Fibroblast of pulmonary artery (primary cell): ENCODE measurements around the gene TRIM3.

ENCODE experiments used
- DNase-seq: peaks from one replicate; pipeline ENCODE4 v3.0.0-alpha.2; 2010; ENCODE audit warnings: low read depth
- H3K4me3 ChIP-seq: replicated peaks from 2 replicates; pipeline ENCODE4 v1.5.1; 2011; ENCODE audit warnings: low read depth, mild to moderate bottlenecking, control low read depth, low read length, moderate library complexity
- CTCF ChIP-seq: IDR thresholded peaks from 2 replicates; pipeline ENCODE4 v1.5.1; 2011; ENCODE audit warnings: mild to moderate bottlenecking, control low read depth, low read length, inconsistent platforms; ENCODE audit errors: missing control alignments

Gene TRIM3

GRCh38 chr11:6402561-6402981 lies 71.2 kb downstream of the TRIM3 start:
- H3K4me3 ChIP-seq, result no peak overlapping the region
- DNase-seq, result no peak
- no peak for TF ChIP-seq CTCF

DNA sequence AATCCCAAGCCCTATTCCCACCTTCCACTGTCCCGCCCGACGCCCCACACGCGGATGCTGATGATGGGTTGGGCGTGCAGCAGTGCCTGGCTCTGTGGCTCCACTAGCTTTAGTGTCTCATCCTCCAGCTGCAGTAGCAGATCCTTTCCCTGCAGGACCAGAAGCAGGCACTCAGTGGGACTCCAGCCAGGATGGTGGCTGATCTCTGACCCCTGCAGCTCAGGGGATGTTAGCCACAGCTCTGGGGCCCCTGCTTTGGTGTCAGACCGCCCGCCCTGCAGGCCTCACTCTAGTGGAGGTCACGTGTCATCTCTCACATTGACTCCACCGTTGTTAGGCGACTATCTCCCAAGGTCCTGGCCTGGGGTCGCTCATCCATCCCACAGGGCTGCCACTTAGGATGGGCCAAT lies 71.7 kb downstream of the TRIM3 start:
- no peak for TF ChIP-seq CTCF
- no peak for DNase-seq
- H3K4me3 ChIP-seq, result no peak overlapping the region

DNA sequence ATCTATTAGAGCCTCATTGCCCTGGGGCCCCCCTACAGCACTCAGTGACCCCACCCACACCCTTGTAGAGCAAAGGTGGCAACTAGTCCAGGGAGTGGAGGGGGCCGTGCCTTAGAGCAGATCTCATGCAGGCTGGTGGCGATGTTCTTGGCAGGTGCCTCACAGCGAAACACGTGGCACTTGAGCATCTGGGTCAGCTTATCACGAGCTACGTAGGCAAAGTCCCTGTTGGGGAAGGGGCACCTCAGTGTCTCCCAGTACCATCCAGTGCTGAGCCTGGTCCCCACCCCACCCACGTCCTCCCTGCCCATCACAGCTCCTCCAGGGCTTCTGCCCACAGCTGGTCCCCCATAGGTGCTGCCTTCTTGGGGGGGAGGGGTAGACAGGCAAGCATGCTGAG lies 72.3 kb downstream of the TRIM3 start:
- TF ChIP-seq CTCF, result no peak
- DNase-seq, result no peak
- H3K4me3 ChIP-seq, result no peak overlapping the region

DNA sequence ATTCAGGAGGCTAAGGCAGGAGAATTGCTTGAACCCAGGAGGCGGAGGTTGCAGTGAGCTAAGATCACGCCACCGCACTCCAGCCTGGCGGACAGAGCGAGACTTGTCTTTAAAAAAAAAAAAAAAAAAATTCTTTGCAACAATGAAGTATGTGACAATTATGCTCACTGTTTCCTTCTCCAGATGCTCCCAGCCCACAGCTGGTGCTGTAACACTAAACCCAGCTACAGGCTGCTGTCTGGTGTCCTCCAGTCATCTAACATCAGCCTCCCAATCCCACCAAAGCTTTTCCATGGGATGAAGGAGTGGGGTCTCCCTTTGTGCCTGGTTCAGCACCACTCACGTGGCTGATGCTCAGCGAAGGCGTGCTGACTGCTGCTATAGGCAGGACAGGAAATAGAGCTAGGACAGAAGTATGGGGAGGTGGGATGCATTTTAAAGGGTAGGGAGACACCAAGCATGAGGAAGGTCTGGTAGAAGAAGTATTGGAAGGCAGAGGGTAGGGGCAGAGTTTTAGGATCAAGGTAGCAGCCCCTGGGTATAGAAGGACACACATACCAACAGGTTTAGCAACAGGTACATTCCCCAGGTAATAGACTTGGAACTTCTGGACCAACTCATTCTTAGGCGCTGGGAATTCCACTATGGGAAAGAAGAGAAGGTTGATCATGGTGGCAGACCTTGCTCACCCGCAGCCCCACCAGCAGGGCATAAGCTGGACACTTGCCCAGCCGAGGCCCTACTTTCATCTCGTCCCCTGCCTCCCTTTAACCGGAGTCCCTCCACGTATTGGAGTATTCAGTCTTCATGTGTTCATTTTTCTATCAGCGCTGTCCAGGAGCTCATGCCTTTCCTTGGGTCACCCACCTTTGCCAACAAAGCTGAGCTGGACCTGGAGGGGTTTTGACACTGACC lies 73.1 kb downstream of the TRIM3 start:
- no peak for TF ChIP-seq CTCF
- H3K4me3 ChIP-seq, result no peak overlapping the region
- DNase-seq, result no peak
